HCT116 (cell line): Measurements from ENCODE around the gene HOGA1. TPM values are rescaled to one million over a fixed set of nuclear protein-coding genes. Genes with fewer than 3 reads are reported as not detected.

ENCODE experiments used
- ATAC-seq: fragments of 200-7000 bp; cut with Tn5 transposase; 2 replicates; pipeline ENCODE4 v1.9.1; 2020; ENCODE audit warnings: mild to moderate bottlenecking, moderate library complexity
- BruUV-seq: library from RNA; stranded (reverse); fragments of 400-500 nt; replicated peaks from 2 replicates; lab custom pipeline; 2021; lab: Mats Ljungman, UMichigan
- CTCF ChIA-PET: fragments of 300-600 bp; sonication (Branson Sonifier 250); formaldehyde crosslinking; loops from one replicate; lab custom pipeline; 2021; ENCODE audit warnings: antibody characterized with exemption; lab: Charles Lee
- POLR2A ChIA-PET: fragments of 300-600, 350-600 bp; sonication (Branson Sonifier 250); formaldehyde crosslinking; loops from one replicate; lab custom pipeline; 2021; ENCODE audit warnings: antibody characterized with exemption; lab: Charles Lee
- RAD21 ChIA-PET, 2 experiments: fragments of 300-600 bp; sonication (Branson Sonifier 250); formaldehyde crosslinking; loops; one replicate each; lab custom pipeline; 2023; ENCODE audit warnings: low total read pairs in 2 of 2; ENCODE audit not compliant: uncharacterized antibody in 2 of 2, unreplicated experiment in 2 of 2, low non-redundant PET in 1 of 2; lab: Charles Lee
- DNase-seq: peaks from one replicate; pipeline ENCODE4 v3.0.0-alpha.2; 2010; ENCODE audit warnings: low read depth, low spot score
- H2AFZ ChIP-seq: fragments of 200-600 bp; shearing (Covaris generic), sonication (generic); 2 replicates; pipeline ENCODE4 v1.6.1; 2017; ENCODE audit warnings: low read depth, mixed run types, mixed read lengths, antibody characterized with exemption, low read length; ENCODE audit not compliant: poor library complexity, severe bottlenecking
- H3K27ac ChIP-seq: 2 replicates; pipeline ENCODE4 v1.5.1; 2012; ENCODE audit warnings: low read depth, low read length
- H3K27me3 ChIP-seq: fragments of 200-600 bp; sonication (generic); 2 replicates; pipeline ENCODE4 v1.6.1; 2016; ENCODE audit warnings: mixed run types, low read length, mixed read lengths; ENCODE audit not compliant: insufficient read depth
- H3K36me3 ChIP-seq, 2 experiments: fragments of 200-500 bp in 1 of 2; fragments of 200-600 bp in 1 of 2; sonication (Bioruptor generic) in 1 of 2; sonication (generic) in 1 of 2; 2 replicates each; pipeline versions ENCODE4 v1.5.1 to v1.6.1; 2014 to 2016; ENCODE audit warnings: low read length in 2 of 2, inconsistent platforms in 1 of 2, mixed read lengths in 1 of 2, mixed run types in 1 of 2; ENCODE audit not compliant: insufficient read depth in 2 of 2, control insufficient read depth in 1 of 2
- H3K4me1 ChIP-seq, 2 experiments: fragments of 200-600 bp in 1 of 2; sonication (generic) in 1 of 2; 2 replicates each; pipeline versions ENCODE4 v1.5.1 to v1.6.1; 2012 to 2017; ENCODE audit warnings: low read length in 2 of 2, inconsistent platforms in 1 of 2, mild to moderate bottlenecking in 1 of 2, mixed read lengths in 1 of 2, mixed run types in 1 of 2, moderate library complexity in 1 of 2; ENCODE audit not compliant: insufficient read depth in 2 of 2, control insufficient read depth in 1 of 2
- H3K4me2 ChIP-seq: fragments of 200-600 bp; sonication (generic); 2 replicates; pipeline ENCODE4 v1.6.1; 2017; ENCODE audit warnings: mixed run types, low read length, mixed read lengths
- H3K4me3 ChIP-seq, 2 experiments: fragments of 200-600 bp in 1 of 2; sonication (generic) in 1 of 2; replicated peaks in 1 of 2; 2 replicates each; pipeline ENCODE4 v1.5.1; 2011 to 2016; ENCODE audit warnings: low read length in 2 of 2, control low read depth in 1 of 2, low read depth in 1 of 2, mild to moderate bottlenecking in 1 of 2, mixed read lengths in 1 of 2, mixed run types in 1 of 2
- H3K79me2 ChIP-seq: fragments of 200-600 bp; sonication (generic); 2 replicates; pipeline ENCODE4 v1.6.1; 2017; ENCODE audit warnings: mild to moderate bottlenecking, mixed run types, low read length, moderate library complexity, mixed read lengths; ENCODE audit not compliant: insufficient read depth
- H3K9ac ChIP-seq: fragments of 200-600 bp; sonication (generic); 2 replicates; pipeline ENCODE4 v1.6.1; 2016; ENCODE audit warnings: low read length, mixed read lengths
- H3K9me2 ChIP-seq: fragments of 200-600 bp; sonication (generic), shearing (Covaris generic); 2 replicates; pipeline ENCODE4 v1.6.1; 2017; ENCODE audit warnings: mixed run types, mild to moderate bottlenecking, moderate library complexity; ENCODE audit not compliant: insufficient read depth
- H3K9me3 ChIP-seq, 2 experiments: fragments of 200-500 bp in 1 of 2; fragments of 200-600 bp in 1 of 2; sonication (Bioruptor generic) in 1 of 2; sonication (generic) in 1 of 2; 2 replicates each; pipeline ENCODE4 v1.6.1; 2014 to 2017; ENCODE audit warnings: low read length in 2 of 2, mixed read lengths in 2 of 2, inconsistent platforms in 1 of 2, low read depth in 1 of 2, mild to moderate bottlenecking in 1 of 2, mixed run types in 1 of 2, moderate library complexity in 1 of 2; ENCODE audit not compliant: control insufficient read depth in 1 of 2, insufficient read depth in 1 of 2
- H4K20me1 ChIP-seq: fragments of 200-600 bp; sonication (generic), shearing (Covaris generic); 2 replicates; pipeline ENCODE4 v1.6.1; 2017; ENCODE audit warnings: mixed run types, mild to moderate bottlenecking, moderate library complexity; ENCODE audit not compliant: insufficient read depth
- CBX3 ChIP-seq: IDR thresholded peaks from 2 replicates; pipeline ENCODE4 v1.6.1; 2012; ENCODE audit warnings: low read depth
- EGR1 ChIP-seq: IDR thresholded peaks from 2 replicates; pipeline ENCODE4 v1.6.1; 2012; ENCODE audit warnings: low read depth
- ELF1 ChIP-seq: IDR thresholded peaks from 2 replicates; pipeline ENCODE4 v1.6.1; 2012; ENCODE audit warnings: low read depth, borderline replicate concordance
- EZH2 ChIP-seq: fragments of 200-600 bp; sonication (generic); IDR thresholded peaks from 2 replicates; pipeline ENCODE4 v1.6.1; 2017; ENCODE audit warnings: antibody characterized with exemption, mixed run types
- EZH2phosphoT487 ChIP-seq: fragments of 200-600 bp; IDR thresholded peaks from 2 replicates; pipeline ENCODE4 v1.6.1; 2018; ENCODE audit warnings: antibody characterized with exemption, borderline replicate concordance
- FOSL1 ChIP-seq: IDR thresholded peaks from 2 replicates; pipeline ENCODE4 v1.6.1; 2012; ENCODE audit warnings: low read depth
- POLR2A ChIP-seq: IDR thresholded peaks from 2 replicates; pipeline ENCODE4 v1.7.0; 2011; ENCODE audit warnings: borderline replicate concordance; ENCODE audit not compliant: insufficient read depth, insufficient read length; ENCODE audit errors: extremely low read depth
- RAD21 ChIP-seq: IDR thresholded peaks from 2 replicates; pipeline ENCODE4 v1.6.1; 2012; ENCODE audit warnings: low read depth, mild to moderate bottlenecking
- SIN3A ChIP-seq: IDR thresholded peaks from 2 replicates; pipeline ENCODE4 v1.6.1; 2012; ENCODE audit warnings: low read depth
- YY1 ChIP-seq: IDR thresholded peaks from 2 replicates; pipeline ENCODE4 v1.6.1; 2011; ENCODE audit warnings: low read length, low read depth, moderate library complexity, mild to moderate bottlenecking; ENCODE audit not compliant: insufficient replicate concordance; ENCODE audit errors: extremely low read depth
- ZFX ChIP-seq: fragments of 450-650 bp; IDR thresholded peaks from 2 replicates; pipeline ENCODE4 v1.6.1; 2017
- intact Hi-C: fragments of 100-400 bp; cut with micrococcal nuclease; formaldehyde crosslinking; loops from 2 replicates; pipeline ENCODE4 v1.10.0; 2022
- total RNA-seq: library from RNA; stranded (reverse); gene quantifications from one replicate; pipeline ENCODE4 v1.2.1, GENCODE V29; 2021; ENCODE audit not compliant: unreplicated experiment
- TF ChIP-seq, protein P1 (sequence below), 3 experiments: fragments of 200-600 bp in 1 of 3; sonication (generic) in 1 of 3; IDR thresholded peaks in 2 of 3; conservative IDR thresholded peaks in 1 of 3; 2 replicates each; pipeline ENCODE4 v1.5.1; 2012 to 2017; ENCODE audit warnings: low read depth in 2 of 3, low read length in 2 of 3, antibody characterized with exemption in 1 of 3, borderline replicate concordance in 1 of 3, control low read depth in 1 of 3, mild to moderate bottlenecking in 1 of 3, mixed read lengths in 1 of 3, mixed run types in 1 of 3, moderate library complexity in 1 of 3; ENCODE audit not compliant: insufficient read depth in 1 of 3
- TF ChIP-seq, protein P2 (sequence below): IDR thresholded peaks from 2 replicates; pipeline ENCODE4 v1.6.1; 2011; ENCODE audit warnings: mild to moderate bottlenecking, low read length, moderate library complexity; ENCODE audit not compliant: insufficient replicate concordance; ENCODE audit errors: extremely low read depth
- TF ChIP-seq, protein P3 (sequence below): IDR thresholded peaks from 2 replicates; pipeline ENCODE4 v1.6.1; 2012
- TF ChIP-seq, protein P4 (sequence below): IDR thresholded peaks from 2 replicates; pipeline ENCODE4 v1.6.1; 2012; ENCODE audit warnings: low read depth

Gene HOGA1
- total RNA-seq, 1 experiment from 2014 or later, result 1.6 TPM

DNA sequence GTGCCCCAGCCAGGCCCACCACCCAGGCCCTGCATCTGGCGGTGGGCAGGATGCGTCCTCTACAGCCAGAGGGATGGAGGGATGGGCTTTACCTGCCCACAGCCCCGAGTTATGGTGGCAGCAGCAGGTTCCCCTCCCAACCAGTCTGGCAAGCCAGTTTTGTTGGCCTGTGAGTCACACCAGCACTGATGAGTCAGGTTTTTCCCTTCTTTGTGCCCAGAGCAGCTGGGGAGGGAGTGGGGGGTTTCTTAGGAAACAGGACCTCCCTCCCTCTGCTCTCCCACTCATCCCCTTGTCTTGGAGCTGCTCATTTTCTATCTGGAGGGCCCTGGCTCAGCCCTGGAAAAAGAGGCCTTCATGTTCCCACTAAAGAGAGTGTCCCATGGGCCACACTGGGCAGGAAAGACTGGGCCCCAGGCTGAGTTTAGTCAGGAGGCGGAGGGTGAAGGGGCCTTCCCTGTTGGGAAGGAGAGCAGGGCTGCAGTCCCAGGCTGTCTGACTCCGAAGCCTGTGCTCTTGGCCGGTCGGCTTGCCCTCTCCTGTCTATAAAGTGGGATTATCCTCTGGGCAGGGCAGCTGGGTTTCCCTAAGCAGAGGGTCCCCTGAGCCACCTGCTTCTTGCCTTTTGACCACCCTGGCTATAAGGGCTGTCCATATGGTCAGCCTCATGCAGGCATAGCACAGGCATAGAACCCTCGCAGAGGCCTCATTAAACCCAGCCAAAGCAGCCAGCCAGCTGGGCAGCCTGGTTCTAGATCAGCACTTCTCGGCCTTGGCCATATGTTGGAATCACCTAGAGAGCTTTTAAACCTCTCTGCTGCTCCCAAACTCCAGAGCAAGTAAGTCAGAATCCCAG lies 41.8 kb upstream of the HOGA1 start (continued):
- peak; percentile 36; the same call in 1 of the 2 replicates for TF ChIP-seq EGR1
- TF ChIP-seq EZH2phosphoT487, result no peak
- TF ChIP-seq EZH2, result no peak
- TF ChIP-seq YY1, result peak; percentile 48
- no peak; the same call in 1 of the 2 replicates for TF ChIP-seq RAD21
- TF ChIP-seq, all 23 proteins: peak for 10

DNA sequence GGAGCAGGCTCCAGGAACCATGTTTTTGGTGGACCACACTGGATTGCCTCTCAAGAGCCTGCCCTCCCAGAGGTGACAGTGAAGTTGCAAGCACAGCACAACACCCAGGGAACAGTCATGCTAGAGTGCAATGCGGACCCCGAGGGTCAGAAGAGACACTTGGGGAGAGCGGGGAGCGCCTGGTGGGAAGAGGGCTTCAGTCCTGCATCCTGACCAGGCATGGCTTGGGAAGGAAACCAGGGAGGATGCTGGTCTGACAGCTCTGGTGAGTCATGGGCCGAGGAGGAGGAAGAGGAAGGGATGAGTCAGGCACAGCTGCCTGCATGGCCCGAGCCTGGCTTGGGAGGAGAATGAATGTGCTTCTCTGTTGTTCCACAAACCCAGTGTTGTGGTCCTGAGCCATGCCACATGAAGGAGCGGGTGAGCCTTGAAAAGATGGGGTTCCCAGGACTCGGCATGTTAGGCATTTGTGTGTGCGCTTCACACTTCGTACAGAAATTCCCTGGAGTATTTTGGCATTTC lies 41.1 kb upstream of the HOGA1 start:
- intact Hi-C loops, result loop anchor here (2.0 kb wide), 2 partner anchors 32 to 44 kb away; partner anchors contain the start of genes MMS19 and UBTD1
- Histone ChIP-seq H3K9me2 (no peaks in the 10 kb centered on the region), H3K79me2 (peaks cover 6% of the 10 kb centered on the region; the same call in 1 of the 2 replicates), H3K4me2 (peak overlapping the region; percentile 99), H3K4me1 (peaks cover 53 to 63% of the 10 kb centered on the region in 2 experiments), H3K4me3 (peak overlapping the region in 1 of 2 experiments; percentile 57; a peak in 2 of 4 replicates), H3K27me3 (no peaks in the 10 kb centered on the region), H3K36me3 (no peaks in the 10 kb centered on the region), H3K9me3 (no peaks in the 10 kb centered on the region), H3K27ac (peak overlapping the region; percentile 98), H4K20me1 (no peaks in the 10 kb centered on the region), H3K9ac (peak overlapping the region; percentile 72), H2AFZ (no peak overlapping the region)
- DNase-seq (peak; percentile 85), ATAC-seq (peak; percentile 77)
- no TSS peak for BruUV-seq
- ChIA-PET CTCF (interaction anchor here (0.9 to 4.5 kb wide), 3 partner anchors 9 to 29 kb away, joined by 3 to 20 read pairs (median 4); partner anchors contain the start of gene ANKRD2), RAD21 (no interaction called here), POLR2A (no interaction called here)
- TF ChIP-seq EZH2phosphoT487, result no peak
- TF ChIP-seq, protein P1, sequence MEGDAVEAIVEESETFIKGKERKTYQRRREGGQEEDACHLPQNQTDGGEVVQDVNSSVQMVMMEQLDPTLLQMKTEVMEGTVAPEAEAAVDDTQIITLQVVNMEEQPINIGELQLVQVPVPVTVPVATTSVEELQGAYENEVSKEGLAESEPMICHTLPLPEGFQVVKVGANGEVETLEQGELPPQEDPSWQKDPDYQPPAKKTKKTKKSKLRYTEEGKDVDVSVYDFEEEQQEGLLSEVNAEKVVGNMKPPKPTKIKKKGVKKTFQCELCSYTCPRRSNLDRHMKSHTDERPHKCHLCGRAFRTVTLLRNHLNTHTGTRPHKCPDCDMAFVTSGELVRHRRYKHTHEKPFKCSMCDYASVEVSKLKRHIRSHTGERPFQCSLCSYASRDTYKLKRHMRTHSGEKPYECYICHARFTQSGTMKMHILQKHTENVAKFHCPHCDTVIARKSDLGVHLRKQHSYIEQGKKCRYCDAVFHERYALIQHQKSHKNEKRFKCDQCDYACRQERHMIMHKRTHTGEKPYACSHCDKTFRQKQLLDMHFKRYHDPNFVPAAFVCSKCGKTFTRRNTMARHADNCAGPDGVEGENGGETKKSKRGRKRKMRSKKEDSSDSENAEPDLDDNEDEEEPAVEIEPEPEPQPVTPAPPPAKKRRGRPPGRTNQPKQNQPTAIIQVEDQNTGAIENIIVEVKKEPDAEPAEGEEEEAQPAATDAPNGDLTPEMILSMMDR (IDR thresholded peaks at IDR 0.05 in 2 of 3, conservative IDR thresholded peaks at IDR 0.05 in 1 of 3; ENCODE audit: borderline replicate concordance in 1 of 3, insufficient read depth in 1 of 3, low read depth in 2 of 3, low read length in 2 of 3), result no peak
- TF ChIP-seq RAD21, result no peak
- TF ChIP-seq, protein P2, sequence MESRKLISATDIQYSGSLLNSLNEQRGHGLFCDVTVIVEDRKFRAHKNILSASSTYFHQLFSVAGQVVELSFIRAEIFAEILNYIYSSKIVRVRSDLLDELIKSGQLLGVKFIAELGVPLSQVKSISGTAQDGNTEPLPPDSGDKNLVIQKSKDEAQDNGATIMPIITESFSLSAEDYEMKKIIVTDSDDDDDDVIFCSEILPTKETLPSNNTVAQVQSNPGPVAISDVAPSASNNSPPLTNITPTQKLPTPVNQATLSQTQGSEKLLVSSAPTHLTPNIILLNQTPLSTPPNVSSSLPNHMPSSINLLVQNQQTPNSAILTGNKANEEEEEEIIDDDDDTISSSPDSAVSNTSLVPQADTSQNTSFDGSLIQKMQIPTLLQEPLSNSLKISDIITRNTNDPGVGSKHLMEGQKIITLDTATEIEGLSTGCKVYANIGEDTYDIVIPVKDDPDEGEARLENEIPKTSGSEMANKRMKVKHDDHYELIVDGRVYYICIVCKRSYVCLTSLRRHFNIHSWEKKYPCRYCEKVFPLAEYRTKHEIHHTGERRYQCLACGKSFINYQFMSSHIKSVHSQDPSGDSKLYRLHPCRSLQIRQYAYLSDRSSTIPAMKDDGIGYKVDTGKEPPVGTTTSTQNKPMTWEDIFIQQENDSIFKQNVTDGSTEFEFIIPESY, result no peak
- no peak for TF ChIP-seq YY1
- TF ChIP-seq, protein P3, sequence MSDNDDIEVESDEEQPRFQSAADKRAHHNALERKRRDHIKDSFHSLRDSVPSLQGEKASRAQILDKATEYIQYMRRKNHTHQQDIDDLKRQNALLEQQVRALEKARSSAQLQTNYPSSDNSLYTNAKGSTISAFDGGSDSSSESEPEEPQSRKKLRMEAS, result peak; percentile 93
- TF ChIP-seq ZFX, result no peak
- peak; percentile 98 for TF ChIP-seq FOSL1
- TF ChIP-seq POLR2A, result no peak
- TF ChIP-seq ELF1, result no peak
- TF ChIP-seq, protein P4, sequence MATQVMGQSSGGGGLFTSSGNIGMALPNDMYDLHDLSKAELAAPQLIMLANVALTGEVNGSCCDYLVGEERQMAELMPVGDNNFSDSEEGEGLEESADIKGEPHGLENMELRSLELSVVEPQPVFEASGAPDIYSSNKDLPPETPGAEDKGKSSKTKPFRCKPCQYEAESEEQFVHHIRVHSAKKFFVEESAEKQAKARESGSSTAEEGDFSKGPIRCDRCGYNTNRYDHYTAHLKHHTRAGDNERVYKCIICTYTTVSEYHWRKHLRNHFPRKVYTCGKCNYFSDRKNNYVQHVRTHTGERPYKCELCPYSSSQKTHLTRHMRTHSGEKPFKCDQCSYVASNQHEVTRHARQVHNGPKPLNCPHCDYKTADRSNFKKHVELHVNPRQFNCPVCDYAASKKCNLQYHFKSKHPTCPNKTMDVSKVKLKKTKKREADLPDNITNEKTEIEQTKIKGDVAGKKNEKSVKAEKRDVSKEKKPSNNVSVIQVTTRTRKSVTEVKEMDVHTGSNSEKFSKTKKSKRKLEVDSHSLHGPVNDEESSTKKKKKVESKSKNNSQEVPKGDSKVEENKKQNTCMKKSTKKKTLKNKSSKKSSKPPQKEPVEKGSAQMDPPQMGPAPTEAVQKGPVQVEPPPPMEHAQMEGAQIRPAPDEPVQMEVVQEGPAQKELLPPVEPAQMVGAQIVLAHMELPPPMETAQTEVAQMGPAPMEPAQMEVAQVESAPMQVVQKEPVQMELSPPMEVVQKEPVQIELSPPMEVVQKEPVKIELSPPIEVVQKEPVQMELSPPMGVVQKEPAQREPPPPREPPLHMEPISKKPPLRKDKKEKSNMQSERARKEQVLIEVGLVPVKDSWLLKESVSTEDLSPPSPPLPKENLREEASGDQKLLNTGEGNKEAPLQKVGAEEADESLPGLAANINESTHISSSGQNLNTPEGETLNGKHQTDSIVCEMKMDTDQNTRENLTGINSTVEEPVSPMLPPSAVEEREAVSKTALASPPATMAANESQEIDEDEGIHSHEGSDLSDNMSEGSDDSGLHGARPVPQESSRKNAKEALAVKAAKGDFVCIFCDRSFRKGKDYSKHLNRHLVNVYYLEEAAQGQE, result no peak
- peak; percentile 98 for TF ChIP-seq SIN3A
- TF ChIP-seq CBX3, result peak; percentile 70; the same call in 1 of the 2 replicates
- TF ChIP-seq EGR1, result no peak
